ENCODE measurements around the gene KCTD2.

Gene KCTD2

GRCh38 chr17:75064040-75064439, 17.0 kb downstream of the KCTD2 start:
- no peak for DNase-seq (ENCODE audit: low read depth)
- no peak overlapping the region for H3K4me3 ChIP-seq (ENCODE audit: control insufficient read depth, low read depth, low read length)
- TF ChIP-seq CTCF (IDR thresholded peaks at IDR 0.05; ENCODE audit: control insufficient read depth, insufficient read depth, low read depth, low read length, missing control alignments) = no peak

DNA sequence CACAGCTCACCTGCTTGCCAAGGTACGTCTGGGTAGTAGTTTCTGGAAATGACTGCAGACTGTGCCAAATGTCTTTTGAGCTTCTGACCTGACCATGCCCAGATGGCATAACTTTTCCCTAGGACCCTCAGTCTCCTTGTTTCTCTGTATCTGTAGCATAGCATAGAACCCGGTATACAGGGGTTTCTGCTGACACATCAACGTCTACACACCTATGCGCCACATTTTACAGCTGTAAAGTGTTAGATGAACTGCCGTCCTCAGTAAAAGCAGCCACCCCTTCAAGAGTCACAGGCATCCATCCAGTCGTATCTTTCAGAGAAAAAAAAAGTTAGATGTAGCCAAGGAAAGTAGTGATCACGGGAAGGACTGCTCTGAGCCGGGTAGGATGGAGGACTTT, 17.4 kb downstream of the KCTD2 start:
- DNase-seq (ENCODE audit: low read depth) = no peak
- no peak for TF ChIP-seq CTCF (IDR thresholded peaks at IDR 0.05; ENCODE audit: control insufficient read depth, insufficient read depth, low read depth, low read length, missing control alignments)
- H3K4me3 ChIP-seq (ENCODE audit: control insufficient read depth, low read depth, low read length) = no peak overlapping the region

DNA sequence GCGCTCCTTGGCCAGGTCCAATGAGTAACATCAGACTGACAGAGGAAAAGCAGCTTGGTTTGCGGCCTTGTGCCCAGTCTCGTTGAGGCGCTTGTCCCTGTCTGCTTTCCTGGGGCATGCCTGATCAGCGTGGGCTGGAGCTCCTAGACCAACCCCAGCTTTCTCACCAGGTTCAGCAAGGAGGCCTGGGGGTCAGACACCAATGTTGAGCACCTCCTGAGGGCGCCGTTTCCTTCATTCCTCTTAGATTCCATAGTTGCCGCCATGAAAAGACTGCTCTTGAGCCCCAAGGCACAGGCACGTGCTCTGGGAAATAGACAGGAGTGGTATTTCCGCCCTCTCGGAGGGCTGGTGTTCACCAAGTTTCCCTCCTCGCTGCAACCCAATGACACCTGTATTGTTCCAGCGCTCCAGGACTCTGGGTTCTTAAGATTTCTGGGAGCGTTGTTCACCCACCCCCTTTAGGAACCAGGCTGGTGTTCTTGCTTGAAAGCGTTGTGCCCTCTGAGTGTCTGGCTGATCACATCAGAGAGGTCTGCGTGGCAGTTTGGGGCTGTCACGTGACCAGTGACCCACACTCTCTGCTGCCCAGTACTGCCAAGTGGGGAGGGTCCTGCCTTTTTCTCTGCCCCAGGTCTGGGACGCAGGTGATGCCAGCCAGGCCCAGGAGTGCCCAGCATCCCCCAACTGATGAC, 18.0 kb downstream of the KCTD2 start:
- no peak for TF ChIP-seq CTCF (IDR thresholded peaks at IDR 0.05; ENCODE audit: control insufficient read depth, insufficient read depth, low read depth, low read length, missing control alignments)
- no peak overlapping the region for H3K4me3 ChIP-seq (ENCODE audit: control insufficient read depth, low read depth, low read length)
- DNase-seq (ENCODE audit: low read depth) = no peak

DNA sequence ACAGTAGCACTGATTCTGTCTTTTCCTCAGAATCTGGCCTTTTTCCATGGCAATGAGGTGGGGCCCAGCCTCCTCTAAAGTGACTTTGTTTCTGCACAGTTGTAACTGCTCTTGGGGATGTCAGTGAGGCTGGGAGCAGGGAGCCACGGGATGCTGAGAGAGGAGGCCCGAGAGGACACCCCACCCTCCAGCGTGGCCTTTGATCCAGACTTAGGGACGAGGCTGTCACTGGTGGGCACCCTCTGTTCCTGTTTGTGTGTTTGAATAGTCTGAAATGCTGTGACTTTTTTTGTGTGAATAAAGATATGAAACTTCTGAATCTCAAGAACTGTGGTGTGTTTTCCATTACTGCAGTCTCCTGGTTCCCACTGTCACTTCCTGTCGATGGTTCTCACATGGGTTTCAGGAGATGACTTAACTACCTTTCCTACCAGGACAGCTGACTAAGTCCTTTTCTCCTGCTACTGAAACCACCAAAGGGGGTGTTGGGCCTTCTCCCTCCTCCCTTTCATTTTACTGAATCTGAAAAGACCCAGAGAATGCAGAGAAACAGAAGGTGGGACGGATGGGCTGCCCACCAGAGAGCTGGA, 18.6 kb downstream of the KCTD2 start:
- no peak overlapping the region for H3K4me3 ChIP-seq (ENCODE audit: control insufficient read depth, low read depth, low read length)
- no peak for DNase-seq (ENCODE audit: low read depth)
- TF ChIP-seq CTCF (IDR thresholded peaks at IDR 0.05; ENCODE audit: control insufficient read depth, insufficient read depth, low read depth, low read length, missing control alignments) = no peak

- no peak for TF ChIP-seq CTCF (IDR thresholded peaks at IDR 0.05; ENCODE audit: control insufficient read depth, insufficient read depth, low read depth, low read length, missing control alignments)
- H3K4me3 ChIP-seq (ENCODE audit: control insufficient read depth, low read depth, low read length) = no peak overlapping the region
- DNase-seq (ENCODE audit: low read depth) = no peak
Observed at GRCh38 chr17:75067856-75068255, 20.8 kb downstream of the KCTD2 start.

- DNase-seq (ENCODE audit: low read depth) = no peak
- no peak overlapping the region for H3K4me3 ChIP-seq (ENCODE audit: control insufficient read depth, low read depth, low read length)
- no peak for TF ChIP-seq CTCF (IDR thresholded peaks at IDR 0.05; ENCODE audit: control insufficient read depth, insufficient read depth, low read depth, low read length, missing control alignments)
Observed at GRCh38 chr17:75068750-75069149, 21.7 kb downstream of the KCTD2 start.
